H1 (cell line): ENCODE measurements around the gene CUX1. TPM values are rescaled to one million over a fixed set of nuclear protein-coding genes. Genes with fewer than 3 reads are reported as not detected.
"Not testable (repeated sequence)": the region's sequence is repeated elsewhere in the genome, so short reads cannot be mapped to it uniquely, and the experiment has no call there.

Experiments used
- CTCF ChIA-PET: fragments of 300-600 bp; sonication (Branson Sonifier 250); formaldehyde crosslinking; loops from one replicate; lab custom pipeline; 2021; ENCODE audit not compliant: partially characterized antibody; lab: Charles Lee
- POLR2A ChIA-PET: fragments of 300-600 bp; sonication (Branson Sonifier 250); formaldehyde crosslinking; loops from one replicate; lab custom pipeline; 2021; ENCODE audit warnings: inconsistent platforms; ENCODE audit not compliant: partially characterized antibody; lab: Charles Lee
- DNase-seq, 2 experiments: peaks; one replicate each; pipeline versions ENCODE4 v3.0.0 to v3.0.0-alpha.2; 2010 to 2022; ENCODE audit warnings: low spot score in 2 of 2, low read depth in 1 of 2, mixed read lengths in 1 of 2
- FAIRE-seq: peaks from 2 replicates; lab custom pipeline; 2011; peaks lifted over from hg19 to GRCh38; lab: Jason Lieb, UNC
- H2AFZ ChIP-seq: 2 replicates; pipeline ENCODE4 v1.8.1; 2012; ENCODE audit warnings: low read length, inconsistent platforms
- H2AK5ac ChIP-seq: 2 replicates; pipeline ENCODE4 v1.6.1; 2013; ENCODE audit warnings: low read depth, low read length
- H2BK120ac ChIP-seq: replicated peaks from 2 replicates; pipeline ENCODE3; 2013; ENCODE audit warnings: low read depth, low read length, inconsistent platforms
- H2BK12ac ChIP-seq: 2 replicates; pipeline ENCODE4 v1.6.1; 2013; ENCODE audit warnings: low read depth, low read length
- H2BK15ac ChIP-seq: 2 replicates; pipeline ENCODE4 v1.6.1; 2013; ENCODE audit warnings: low read length
- H2BK20ac ChIP-seq: 2 replicates; pipeline ENCODE4 v1.6.1; 2013; ENCODE audit warnings: low read length
- H2BK5ac ChIP-seq: 2 replicates; pipeline ENCODE4 v1.6.1; 2013; ENCODE audit warnings: low read depth, low read length
- H3K14ac ChIP-seq: 2 replicates; pipeline ENCODE4 v1.6.1; 2013; ENCODE audit warnings: inconsistent platforms; ENCODE audit not compliant: insufficient read length
- H3K18ac ChIP-seq: 2 replicates; pipeline ENCODE4 v1.6.1; 2013; ENCODE audit warnings: low read length; ENCODE audit errors: extremely low read depth
- H3K23ac ChIP-seq: 2 replicates; pipeline ENCODE4 v1.6.1; 2013; ENCODE audit warnings: inconsistent platforms; ENCODE audit not compliant: insufficient read length
- H3K23me2 ChIP-seq: 2 replicates; pipeline ENCODE4 v1.6.1; 2013; ENCODE audit warnings: low read depth, low read length
- H3K27ac ChIP-seq: 2 replicates; pipeline ENCODE4 v1.6.1; 2011; ENCODE audit warnings: low read depth, low read length, inconsistent platforms
- H3K27me3 ChIP-seq, 4 experiments: replicated peaks in 1 of 4; 1 replicate in 1 of 4; 2 replicates in 3 of 4; pipeline versions ENCODE4 v1.6.1 to v1.8.1; 2011 to 2013; ENCODE audit warnings: low read length in 3 of 4, mild to moderate bottlenecking in 3 of 4, inconsistent platforms in 2 of 4, mixed read lengths in 2 of 4, moderate library complexity in 1 of 4; ENCODE audit not compliant: control insufficient read depth in 3 of 4, insufficient read depth in 3 of 4; ENCODE audit errors: extremely low read depth in 1 of 4
- H3K36me3 ChIP-seq, 4 experiments: 2 replicates each; pipeline versions ENCODE4 v1.6.1 to v1.8.1; 2011 to 2013; ENCODE audit warnings: mild to moderate bottlenecking in 4 of 4, low read length in 3 of 4, moderate library complexity in 2 of 4, control low read depth in 1 of 4, inconsistent platforms in 1 of 4; ENCODE audit not compliant: insufficient read depth in 4 of 4, control insufficient read depth in 2 of 4
- H3K4ac ChIP-seq: replicated peaks from 2 replicates; pipeline ENCODE3; 2013; ENCODE audit warnings: low read length, low read depth, mixed read lengths, inconsistent platforms; ENCODE audit not compliant: insufficient read length
- H3K4me1 ChIP-seq, 4 experiments: replicated peaks in 1 of 4; 1 replicate in 1 of 4; 2 replicates in 3 of 4; pipeline versions ENCODE4 v1.6.1 to v1.8.1; 2011 to 2013; ENCODE audit warnings: low read length in 3 of 4, inconsistent platforms in 2 of 4, mixed read lengths in 1 of 4; ENCODE audit not compliant: insufficient read depth in 4 of 4, control insufficient read depth in 3 of 4
- H3K4me2 ChIP-seq, 2 experiments: 2 replicates each; pipeline versions ENCODE4 v1.6.1 to v1.8.1; 2011 to 2013; ENCODE audit warnings: low read depth in 2 of 2, low read length in 2 of 2, control low read depth in 1 of 2, inconsistent platforms in 1 of 2, mild to moderate bottlenecking in 1 of 2; ENCODE audit not compliant: insufficient read depth in 1 of 2
- H3K4me3 ChIP-seq, 4 experiments: fragments of 200-600, 300-600 bp in 1 of 4; sonication (generic), shearing (Covaris generic), sonication (Bioruptor Twin) in 1 of 4; 2 replicates each; pipeline versions ENCODE4 v1.5.1 to v1.8.1; 2011 to 2016; ENCODE audit warnings: low read length in 4 of 4, low read depth in 3 of 4, control low read depth in 2 of 4, inconsistent platforms in 2 of 4, mild to moderate bottlenecking in 2 of 4, mixed read lengths in 1 of 4, moderate library complexity in 1 of 4; ENCODE audit not compliant: insufficient read depth in 2 of 4; ENCODE audit errors: extremely low read depth in 1 of 4
- H3K56ac ChIP-seq: replicated peaks from 2 replicates; pipeline ENCODE3; 2013; ENCODE audit warnings: low read depth, mild to moderate bottlenecking, mixed read lengths, low read length, inconsistent platforms; ENCODE audit not compliant: insufficient read length
- H3K79me1 ChIP-seq: 2 replicates; pipeline ENCODE4 v1.6.1; 2013; ENCODE audit warnings: low read depth, low read length, control low read depth
- H3K79me2 ChIP-seq, 2 experiments: 2 replicates each; pipeline versions ENCODE4 v1.6.1 to v1.8.1; 2012 to 2013; ENCODE audit warnings: low read length in 2 of 2, mild to moderate bottlenecking in 2 of 2, inconsistent platforms in 1 of 2; ENCODE audit not compliant: insufficient read depth in 2 of 2, control insufficient read depth in 1 of 2
- H3K9ac ChIP-seq, 4 experiments: replicated peaks in 1 of 4; 1 replicate in 1 of 4; 2 replicates in 3 of 4; pipeline versions ENCODE4 v1.6.1 to v1.8.1; 2011 to 2013; ENCODE audit warnings: low read depth in 3 of 4, low read length in 3 of 4, control low read depth in 2 of 4, mild to moderate bottlenecking in 2 of 4, moderate library complexity in 2 of 4, inconsistent platforms in 1 of 4; ENCODE audit errors: extremely low read depth in 1 of 4
- H3K9me3 ChIP-seq, 2 experiments: 2 replicates each; pipeline versions ENCODE4 v1.6.1 to v1.8.1; 2012 to 2013; ENCODE audit warnings: mild to moderate bottlenecking in 2 of 2, moderate library complexity in 2 of 2, control low read depth in 1 of 2, inconsistent platforms in 1 of 2, low read depth in 1 of 2, low read length in 1 of 2, mixed read lengths in 1 of 2; ENCODE audit not compliant: insufficient read depth in 2 of 2
- H4K20me1 ChIP-seq, 2 experiments: replicated peaks in 1 of 2; 2 replicates each; pipeline versions ENCODE3 to v1.8.1; 2011 to 2013; ENCODE audit warnings: inconsistent platforms in 2 of 2, low read length in 2 of 2, mild to moderate bottlenecking in 1 of 2; ENCODE audit not compliant: insufficient read depth in 2 of 2, control insufficient read depth in 1 of 2
- H4K5ac ChIP-seq: 2 replicates; pipeline ENCODE4 v1.6.1; 2013; ENCODE audit warnings: low read length, low read depth, mixed read lengths, inconsistent platforms; ENCODE audit not compliant: insufficient read length
- H4K8ac ChIP-seq: 2 replicates; pipeline ENCODE4 v1.8.0; 2013; ENCODE audit warnings: mild to moderate bottlenecking, moderate library complexity, low read length, inconsistent platforms; ENCODE audit not compliant: insufficient read depth; ENCODE audit errors: extremely low read depth
- H4K91ac ChIP-seq: replicated peaks from 2 replicates; pipeline ENCODE3; 2013; ENCODE audit warnings: low read length, mixed read lengths, inconsistent platforms; ENCODE audit not compliant: insufficient read length
- WGBS, 2 experiments: shearing (Covaris generic) in 1 of 2; methylation state at CpG; one replicate each; pipeline versions ENCODE4 v1.1.6 to v1.1.7; 2013 to 2015; ENCODE audit warnings: low lambda C conversion rate in 2 of 2, mixed read lengths in 2 of 2, inconsistent platforms in 1 of 2, low coverage in 1 of 2, missing lambda C conversion rate in 1 of 2; ENCODE audit not compliant: insufficient replicate concordance in 2 of 2, insufficient coverage in 1 of 2, insufficient read length in 1 of 2; ENCODE audit errors: extremely low coverage in 1 of 2, missing lambda C conversion rate in 1 of 2; 5-methylcytosine and 5-hydroxymethylcytosine counted together
- polyA plus RNA-seq, 7 experiments: library from polyadenylated mRNA; depleted of rRNA in 3 of 7; stranded (reverse) in 5 of 7; unstranded in 2 of 7; fragments of >200 nt in 5 of 7; fragments of 200-250 nt in 2 of 7; gene quantifications; 1 replicate in 5 of 7; 2 replicates in 1 of 7; 4 replicates in 1 of 7; pipeline versions ENCODE4 v1.2.1 to v1.2.3, GENCODE V29; 2011 to 2013; ENCODE audit warnings: missing spikeins in 2 of 7, mixed read lengths in 2 of 7
- total RNA-seq: library from RNA; stranded (reverse); fragmentation: NEBNext Ultra II Directional; extraction: Animal tissue kit (Norgen Biotek cat#: 25700); gene quantifications from 2 replicates; pipeline ENCODE4 v1.2.1, GENCODE V29; 2021

Gene CUX1
- total and polyA plus RNA-seq, 2 of the 8 experiments (the other 6 are each of a cell fraction or from before 2014, with no cell fraction given), result 21.6 to 65.9 TPM

DNA sequence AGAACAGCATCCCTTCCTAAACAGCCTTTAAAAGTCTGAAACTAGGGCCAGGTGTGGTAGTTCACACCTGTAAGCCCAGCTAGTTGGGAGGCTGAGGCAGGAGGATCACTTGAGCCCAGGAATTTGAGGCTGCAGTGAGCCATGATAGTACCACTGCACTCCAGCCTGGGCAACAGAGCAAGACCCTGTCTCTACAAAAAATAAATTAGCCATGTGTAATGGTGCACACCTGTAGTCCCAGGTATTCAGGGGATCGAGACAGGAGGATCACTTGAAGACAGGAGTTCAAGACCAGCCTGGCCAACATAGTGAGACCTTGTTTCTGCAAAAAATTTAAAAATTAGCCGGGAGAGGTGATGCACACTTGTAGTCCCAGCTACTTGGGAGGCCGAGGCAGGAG, 325.0 kb downstream of the CUX1 start:
- H4K5ac ChIP-seq, H4K20me1 ChIP-seq, H3K56ac ChIP-seq, H3K4me2 ChIP-seq, FAIRE-seq, DNase-seq, H3K23me2 ChIP-seq, H2BK12ac ChIP-seq, H4K91ac ChIP-seq, H2AFZ ChIP-seq, H3K4me3 ChIP-seq, H3K9ac ChIP-seq, H3K36me3 ChIP-seq, H2BK15ac ChIP-seq, H3K9me3 ChIP-seq, H3K27ac ChIP-seq, H3K18ac ChIP-seq, H2BK5ac ChIP-seq, H3K79me2 ChIP-seq, H3K27me3 ChIP-seq, CTCF ChIA-PET, H2AK5ac ChIP-seq, POLR2A ChIA-PET, H3K14ac ChIP-seq, H3K79me1 ChIP-seq, H3K4me1 ChIP-seq, H3K4ac ChIP-seq, H3K23ac ChIP-seq, H4K8ac ChIP-seq, H2BK20ac ChIP-seq, H2BK120ac ChIP-seq: not testable (repeated sequence)
- 93% methylated on average over 3 of the region's 3 CpGs; no CpG with 5 or more reads in 1 of the 2 experiments for WGBS, 2 experiments
